Heart left ventricle (tissue), 13 donors: ENCODE results near the gene OR10H1.

Experiments
- CTCF ChIP-seq, 12 donors: fragments of 200-600 bp; sonication (generic) in 4 of 12; IDR thresholded peaks; one replicate each; pipeline versions ENCODE4 v1.5.0 to v1.8.0; 2018 to 2022; ENCODE audit warnings: antibody characterized with exemption in 12 of 12, mild to moderate bottlenecking in 5 of 12
- POLR2A ChIP-seq, 2 donors: fragments of 450-650 bp; IDR thresholded peaks; one replicate each; pipeline ENCODE4 v1.6.1; 2017; ENCODE audit warnings: antibody characterized with exemption in 2 of 2, mild to moderate bottlenecking in 2 of 2, moderate library complexity in 2 of 2
- donor health status: ischemic (EF 13 %, LVEDD 7.1; RV severe dilation, severe dysfunction).
- donor health status: DM: no; HTN: yes; CAD: no.
- donor health status: DM: no; HTN: no; CAD: no.
- donor health status: ischemic (EF 25% LVEDD 6.9; RV normal size, moderate dysfunction).
- donor health status: ischemic (EF 25% LVEDD 5.7; RV mildly dilated, moderate dysfunction).
- donor health status: ischemic (EF 35%, LVEDD 5.7; RV mildly dilated, moderate dysfunction).
- donor health status: nonischemic (EF 11% LVEDD 7.7; RV severe dilation, severe dysfunction).
- donor health status: DM: yes; HTN: yes; CAD: no.
- donor health status: PGD.
- donor health status: ischemic (EF 29% LVEDD 5.4; RV normal size, mild dysfunction).
- donor health status: nonischemic (EF 23%, LVEDD 6.1; RV moderate dilation, normal function).

GRCh38 chr19:15820646-15821045 lies 5.2 kb upstream of the OR10H1 start:
- TF ChIP-seq CTCF (IDR thresholded peaks at IDR 0.05) (no peak), POLR2A (IDR thresholded peaks at IDR 0.05) (no peak)
